HepG2 (cell line): Measurements from ENCODE around the gene PSMA7. TPM values are rescaled to one million over a fixed set of nuclear protein-coding genes. Genes with fewer than 3 reads are reported as not detected.

Source experiments
- AHR ChIP-seq: IDR thresholded peaks from 2 replicates; pipeline ENCODE4 v1.6.1; 2018; ENCODE audit warnings: missing genetic modification reagents, missing compliant biosample characterization
- ASH2L ChIP-seq: fragments of 300-600, 200-600 bp; sonication (generic); IDR thresholded peaks from 2 replicates; pipeline ENCODE4 v1.7.0; 2017; ENCODE audit warnings: low read depth, mild to moderate bottlenecking, moderate library complexity, mixed read lengths, low read length; ENCODE audit not compliant: insufficient read length
- ATF7 ChIP-seq, 2 experiments: fragments of 450-650 bp in 1 of 2; sonication (generic) in 1 of 2; formaldehyde crosslinking in 1 of 2; IDR thresholded peaks; 2 replicates each; pipeline versions ENCODE4 v1.4.0 to v1.6.1; 2016 to 2020; ENCODE audit warnings: antibody characterized with exemption in 1 of 2, mild to moderate bottlenecking in 1 of 2, missing genetic modification reagents in 1 of 2
- BHLHE40 ChIP-seq: IDR thresholded peaks from 2 replicates; pipeline ENCODE4 v1.6.1; 2011; ENCODE audit warnings: low read length, improper control_type of control experiment
- CBFB ChIP-seq: sonication (generic); formaldehyde crosslinking; IDR thresholded peaks from 2 replicates; pipeline ENCODE4 v1.4.0; 2020; ENCODE audit warnings: missing genetic modification reagents
- EEA1 ChIP-seq: sonication (generic); formaldehyde crosslinking; IDR thresholded peaks from 2 replicates; pipeline ENCODE4 v1.5.1; 2020; ENCODE audit warnings: mild to moderate bottlenecking, missing genetic modification reagents, borderline replicate concordance
- FOSL1 ChIP-seq: sonication (generic); formaldehyde crosslinking; IDR thresholded peaks from 2 replicates; pipeline ENCODE4 v1.9.0; 2021; ENCODE audit warnings: missing genetic modification reagents, borderline replicate concordance
- HNF4G ChIP-seq, 2 experiments: sonication (generic) in 1 of 2; formaldehyde crosslinking in 1 of 2; IDR thresholded peaks; 2 replicates each; pipeline versions ENCODE4 v1.4.0 to v1.6.1; 2011 to 2020; ENCODE audit warnings: borderline replicate concordance in 2 of 2, low read depth in 2 of 2, mild to moderate bottlenecking in 2 of 2, low read length in 1 of 2, missing genetic modification reagents in 1 of 2, moderate library complexity in 1 of 2
- HOXA3 ChIP-seq: sonication (generic); formaldehyde crosslinking; IDR thresholded peaks from 2 replicates; pipeline ENCODE4 v1.5.0; 2020; ENCODE audit warnings: missing genetic modification reagents
- KLF11 ChIP-seq: IDR thresholded peaks from 2 replicates; pipeline ENCODE4 v1.6.1; 2016; ENCODE audit warnings: missing compliant biosample characterization
- KLF12 ChIP-seq: sonication (generic); formaldehyde crosslinking; IDR thresholded peaks from 2 replicates; pipeline ENCODE4 v1.4.0; 2020; ENCODE audit warnings: missing genetic modification reagents, borderline replicate concordance
- MTF1 ChIP-seq: sonication (generic); formaldehyde crosslinking; IDR thresholded peaks from 2 replicates; pipeline ENCODE4 v1.5.0; 2020; ENCODE audit warnings: missing genetic modification reagents
- NFE2L1 ChIP-seq: sonication (generic); formaldehyde crosslinking; IDR thresholded peaks from 2 replicates; pipeline ENCODE4 v1.4.0; 2020; ENCODE audit warnings: missing genetic modification reagents, mild to moderate bottlenecking, borderline replicate concordance
- POLR2G ChIP-seq: fragments of 200-400 bp; formaldehyde crosslinking; IDR thresholded peaks from 2 replicates; pipeline ENCODE4 v1.6.1; 2018; ENCODE audit warnings: mild to moderate bottlenecking, low read depth, low read length, moderate library complexity
- RARG ChIP-seq: sonication (generic); formaldehyde crosslinking; IDR thresholded peaks from 2 replicates; pipeline ENCODE4 v1.4.0; 2020; ENCODE audit warnings: low read depth, mild to moderate bottlenecking, missing genetic modification reagents
- SALL2 ChIP-seq: sonication (generic); formaldehyde crosslinking; IDR thresholded peaks from 2 replicates; pipeline ENCODE4 v1.8.1; 2023; ENCODE audit warnings: mild to moderate bottlenecking, missing genetic modification reagents, inconsistent platforms
- SMYD3 ChIP-seq: sonication (generic); formaldehyde crosslinking; IDR thresholded peaks from 2 replicates; pipeline ENCODE4 v1.8.1; 2023; ENCODE audit warnings: mild to moderate bottlenecking, missing genetic modification reagents
- SSRP1 ChIP-seq: IDR thresholded peaks from 2 replicates; pipeline ENCODE4 v1.6.1; 2016; ENCODE audit warnings: control low read depth
- TAF15 ChIP-seq: fragments of 200-400 bp; formaldehyde crosslinking; IDR thresholded peaks from one replicate; pipeline ENCODE4 v1.6.1; 2018; ENCODE audit warnings: mild to moderate bottlenecking, low read depth, low read length; ENCODE audit not compliant: poor library complexity, severe bottlenecking
- ZBTB42 ChIP-seq: sonication (generic); formaldehyde crosslinking; IDR thresholded peaks from 2 replicates; pipeline ENCODE4 v1.5.0; 2020; ENCODE audit warnings: mild to moderate bottlenecking, missing genetic modification reagents
- ZNF136 ChIP-seq: sonication (generic); formaldehyde crosslinking; IDR thresholded peaks from 2 replicates; pipeline ENCODE4 v1.8.1; 2022; ENCODE audit warnings: low read depth, mild to moderate bottlenecking, moderate library complexity, missing genetic modification reagents
- ZNF383 ChIP-seq: sonication (generic); formaldehyde crosslinking; IDR thresholded peaks from 2 replicates; pipeline ENCODE4 v1.4.0; 2020; ENCODE audit warnings: missing genetic modification reagents, mild to moderate bottlenecking, borderline replicate concordance
- ZNF766 ChIP-seq: sonication (generic); formaldehyde crosslinking; IDR thresholded peaks from 2 replicates; pipeline ENCODE4 v1.5.0; 2020; ENCODE audit warnings: missing genetic modification reagents, borderline replicate concordance
- polyA plus RNA-seq, 8 experiments: library from polyadenylated mRNA; depleted of rRNA in 3 of 8; stranded (reverse) in 7 of 8; unstranded in 1 of 8; fragments of >200 nt; fragmentation: Illumina TruSeq in 4 of 8; extraction: Trizol in 4 of 8; gene quantifications; 2 replicates each; pipeline versions ENCODE4 v1.2.1 to v1.2.3, GENCODE V29; 2011 to 2016; ENCODE audit warnings: low read depth in 4 of 8, missing spikeins in 1 of 8, mixed read lengths in 1 of 8; ENCODE audit not compliant: insufficient read depth in 1 of 8
- total RNA-seq, 5 experiments: library from RNA; depleted of rRNA; stranded (reverse); fragments of >200 nt; fragmentation: Illumina TruSeq; extraction: Trizol; gene quantifications; 2 replicates each; pipeline ENCODE4 v1.2.3, GENCODE V29; 2016; ENCODE audit warnings: low read depth in 1 of 5
- TF ChIP-seq, protein P1 (sequence below): sonication (generic); formaldehyde crosslinking; IDR thresholded peaks from 2 replicates; pipeline ENCODE4 v1.4.0; 2020; ENCODE audit warnings: mild to moderate bottlenecking, missing genetic modification reagents
- TF ChIP-seq, protein P2 (sequence below): sonication (generic); formaldehyde crosslinking; IDR thresholded peaks from 2 replicates; pipeline ENCODE4 v1.5.0; 2020; ENCODE audit warnings: mild to moderate bottlenecking, missing genetic modification reagents, moderate library complexity
- TF ChIP-seq, protein P3 (sequence below): sonication (generic); formaldehyde crosslinking; IDR thresholded peaks from 2 replicates; pipeline ENCODE4 v1.8.1; 2023; ENCODE audit warnings: mild to moderate bottlenecking, missing genetic modification reagents

Gene PSMA7
- total and polyA plus RNA-seq, 2 of the 13 experiments (the other 11 are each of a cell fraction or from before 2014, with no cell fraction given) = 531 to 631 TPM

DNA sequence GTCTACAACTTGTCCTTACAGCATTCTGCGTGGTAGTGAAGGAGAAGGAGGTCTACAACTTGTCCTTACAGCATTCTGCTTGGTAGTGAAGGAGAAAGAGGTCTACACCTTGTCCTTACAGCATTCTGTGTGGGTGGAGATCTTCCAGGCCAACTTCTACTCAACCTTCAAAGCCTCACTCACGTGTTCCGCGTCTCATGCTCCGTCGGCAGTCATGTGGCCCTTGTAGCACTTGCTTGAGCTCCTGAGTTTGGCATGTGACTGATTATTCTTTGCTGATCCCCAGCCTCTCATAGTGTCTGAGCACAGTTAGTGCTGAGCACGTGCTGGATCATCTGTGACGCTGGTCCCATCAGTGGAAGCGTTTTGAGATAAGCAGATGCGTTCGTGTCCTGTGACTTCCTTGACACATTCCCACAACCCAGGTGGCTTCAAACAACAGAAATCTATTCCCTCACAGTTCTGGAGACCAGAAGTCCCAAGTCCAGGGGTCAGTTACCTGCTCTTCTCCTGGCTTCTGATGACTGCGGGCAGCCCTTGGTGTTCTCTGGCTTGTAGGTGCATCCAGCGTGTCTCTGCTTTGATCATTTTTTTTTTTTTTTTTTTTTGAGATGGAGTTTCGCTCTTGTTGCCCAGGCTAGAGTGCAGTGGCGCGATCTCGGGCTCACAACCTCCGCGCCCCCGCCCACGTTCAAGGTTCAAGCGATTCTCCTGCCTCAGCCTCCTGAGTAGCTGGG lies 3.0 kb upstream of the PSMA7 start (continued):
- TF ChIP-seq, protein P1, sequence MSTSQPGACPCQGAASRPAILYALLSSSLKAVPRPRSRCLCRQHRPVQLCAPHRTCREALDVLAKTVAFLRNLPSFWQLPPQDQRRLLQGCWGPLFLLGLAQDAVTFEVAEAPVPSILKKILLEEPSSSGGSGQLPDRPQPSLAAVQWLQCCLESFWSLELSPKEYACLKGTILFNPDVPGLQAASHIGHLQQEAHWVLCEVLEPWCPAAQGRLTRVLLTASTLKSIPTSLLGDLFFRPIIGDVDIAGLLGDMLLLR = peak; percentile 86; the same call in 1 of the 2 replicates
- TF ChIP-seq ZBTB42 (CRISPR knock-in tag) (no peak), ATF7 (IDR thresholded peaks at IDR 0.05) (no peak), ATF7 (CRISPR knock-in tag; IDR thresholded peaks at IDR 0.05) (peak; percentile 41; the same call in 1 of the 2 replicates), POLR2G (no peak), FOSL1 (CRISPR knock-in tag) (no peak), TAF15 (no peak), SMYD3 (CRISPR knock-in tag) (peak; percentile 77; the same call in 1 of the 2 replicates), ZNF136 (CRISPR knock-in tag) (no peak; the same call in 1 of the 2 replicates), CBFB (CRISPR knock-in tag) (peak; percentile 24; the same call in 1 of the 2 replicates), KLF11 (peak; percentile 79; the same call in 1 of the 2 replicates), KLF12 (no peak), MTF1 (no peak), SALL2 (no peak), HOXA3 (CRISPR knock-in tag) (peak; percentile 77), ZNF383 (CRISPR knock-in tag) (no peak), HNF4G (IDR thresholded peaks at IDR 0.05; ENCODE audit: borderline replicate concordance, low read depth, low read length) (peak; percentile 97), HNF4G (CRISPR knock-in tag; IDR thresholded peaks at IDR 0.05; ENCODE audit: borderline replicate concordance, low read depth) (no peak; the same call in 1 of the 2 replicates), ZNF766 (CRISPR knock-in tag) (peak; percentile 46; the same call in 1 of the 2 replicates), RARG (CRISPR knock-in tag) (no peak), ASH2L (peak; percentile 61), BHLHE40 (peak; percentile 95), EEA1 (CRISPR knock-in tag) (no peak), SSRP1 (CRISPR knock-in tag) (peak; percentile 25; the same call in 1 of the 2 replicates), AHR (CRISPR knock-in tag) (peak; percentile 71; the same call in 1 of the 2 replicates), NFE2L1 (CRISPR knock-in tag) (no peak)
- TF ChIP-seq, protein P2, sequence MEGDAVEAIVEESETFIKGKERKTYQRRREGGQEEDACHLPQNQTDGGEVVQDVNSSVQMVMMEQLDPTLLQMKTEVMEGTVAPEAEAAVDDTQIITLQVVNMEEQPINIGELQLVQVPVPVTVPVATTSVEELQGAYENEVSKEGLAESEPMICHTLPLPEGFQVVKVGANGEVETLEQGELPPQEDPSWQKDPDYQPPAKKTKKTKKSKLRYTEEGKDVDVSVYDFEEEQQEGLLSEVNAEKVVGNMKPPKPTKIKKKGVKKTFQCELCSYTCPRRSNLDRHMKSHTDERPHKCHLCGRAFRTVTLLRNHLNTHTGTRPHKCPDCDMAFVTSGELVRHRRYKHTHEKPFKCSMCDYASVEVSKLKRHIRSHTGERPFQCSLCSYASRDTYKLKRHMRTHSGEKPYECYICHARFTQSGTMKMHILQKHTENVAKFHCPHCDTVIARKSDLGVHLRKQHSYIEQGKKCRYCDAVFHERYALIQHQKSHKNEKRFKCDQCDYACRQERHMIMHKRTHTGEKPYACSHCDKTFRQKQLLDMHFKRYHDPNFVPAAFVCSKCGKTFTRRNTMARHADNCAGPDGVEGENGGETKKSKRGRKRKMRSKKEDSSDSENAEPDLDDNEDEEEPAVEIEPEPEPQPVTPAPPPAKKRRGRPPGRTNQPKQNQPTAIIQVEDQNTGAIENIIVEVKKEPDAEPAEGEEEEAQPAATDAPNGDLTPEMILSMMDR (CRISPR knock-in tag) = no peak
- TF ChIP-seq, protein P3, sequence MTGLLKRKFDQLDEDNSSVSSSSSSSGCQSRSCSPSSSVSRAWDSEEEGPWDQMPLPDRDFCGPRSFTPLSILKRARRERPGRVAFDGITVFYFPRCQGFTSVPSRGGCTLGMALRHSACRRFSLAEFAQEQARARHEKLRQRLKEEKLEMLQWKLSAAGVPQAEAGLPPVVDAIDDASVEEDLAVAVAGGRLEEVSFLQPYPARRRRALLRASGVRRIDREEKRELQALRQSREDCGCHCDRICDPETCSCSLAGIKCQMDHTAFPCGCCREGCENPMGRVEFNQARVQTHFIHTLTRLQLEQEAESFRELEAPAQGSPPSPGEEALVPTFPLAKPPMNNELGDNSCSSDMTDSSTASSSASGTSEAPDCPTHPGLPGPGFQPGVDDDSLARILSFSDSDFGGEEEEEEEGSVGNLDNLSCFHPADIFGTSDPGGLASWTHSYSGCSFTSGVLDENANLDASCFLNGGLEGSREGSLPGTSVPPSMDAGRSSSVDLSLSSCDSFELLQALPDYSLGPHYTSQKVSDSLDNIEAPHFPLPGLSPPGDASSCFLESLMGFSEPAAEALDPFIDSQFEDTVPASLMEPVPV (CRISPR knock-in tag) = peak; percentile 47; the same call in 1 of the 2 replicates
